HCT116 (cell line): ENCODE measurements around the gene DEPDC5.

Experiments used
- ELF1 ChIP-seq: IDR thresholded peaks from 2 replicates; pipeline ENCODE4 v1.6.1; 2012; ENCODE audit warnings: low read depth, borderline replicate concordance
- JUND ChIP-seq: IDR thresholded peaks from 2 replicates; pipeline ENCODE4 v1.6.1; 2012
- POLR2A ChIP-seq: IDR thresholded peaks from 2 replicates; pipeline ENCODE4 v1.7.0; 2011; ENCODE audit warnings: borderline replicate concordance; ENCODE audit not compliant: insufficient read depth, insufficient read length; ENCODE audit errors: extremely low read depth
- POLR2AphosphoS5 ChIP-seq: IDR thresholded peaks from 2 replicates; pipeline ENCODE4 v1.6.1; 2011; ENCODE audit warnings: mild to moderate bottlenecking, low read depth, low read length, moderate library complexity
- RAD21 ChIP-seq: IDR thresholded peaks from 2 replicates; pipeline ENCODE4 v1.6.1; 2012; ENCODE audit warnings: low read depth, mild to moderate bottlenecking
- SP1 ChIP-seq: IDR thresholded peaks from 2 replicates; pipeline ENCODE4 v1.6.1; 2012; ENCODE audit warnings: low read depth
- SRF ChIP-seq: IDR thresholded peaks from 2 replicates; pipeline ENCODE4 v1.6.1; 2012; ENCODE audit warnings: low read depth
- TF ChIP-seq, protein P1 (sequence below), 3 experiments: fragments of 200-600 bp in 1 of 3; sonication (generic) in 1 of 3; IDR thresholded peaks in 2 of 3; conservative IDR thresholded peaks in 1 of 3; 2 replicates each; pipeline ENCODE4 v1.5.1; 2012 to 2017; ENCODE audit warnings: low read depth in 2 of 3, low read length in 2 of 3, antibody characterized with exemption in 1 of 3, borderline replicate concordance in 1 of 3, control low read depth in 1 of 3, mild to moderate bottlenecking in 1 of 3, mixed read lengths in 1 of 3, mixed run types in 1 of 3, moderate library complexity in 1 of 3; ENCODE audit not compliant: insufficient read depth in 1 of 3
- TF ChIP-seq, protein P2 (sequence below): IDR thresholded peaks from 2 replicates; pipeline ENCODE4 v1.6.1; 2012

DNA sequence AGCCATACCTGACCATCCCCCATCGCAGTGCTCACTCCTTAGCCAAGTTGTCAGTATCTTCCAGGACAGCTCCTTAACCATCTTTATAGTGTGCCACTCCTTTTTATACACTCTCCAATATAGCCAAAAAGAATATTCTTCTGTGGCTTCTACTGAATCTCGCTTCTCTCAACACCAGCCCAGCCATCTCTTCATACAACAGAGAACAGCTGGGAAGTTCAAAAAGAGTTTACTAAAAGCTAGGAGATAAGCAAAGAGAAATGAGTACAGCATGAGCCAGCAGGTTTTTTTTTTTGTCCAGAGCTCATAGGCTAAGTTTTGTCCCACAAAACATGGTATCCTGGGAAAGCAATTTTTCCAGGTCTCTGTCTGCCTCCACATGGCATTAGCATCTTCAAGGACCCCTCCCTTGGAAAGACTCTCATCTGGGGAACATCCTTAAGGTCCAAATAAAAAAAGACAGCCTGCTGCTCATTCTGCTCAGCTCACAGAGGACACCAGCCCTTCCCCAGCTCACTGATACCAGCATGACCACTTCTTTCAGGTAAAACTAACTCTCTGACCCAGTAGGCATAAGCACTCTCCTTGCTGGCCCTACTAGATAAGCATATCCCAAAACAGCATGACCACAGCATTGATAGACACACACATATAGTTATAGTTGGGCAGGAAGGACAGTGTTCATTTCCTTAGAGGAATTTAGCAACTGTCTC, 141.7 kb downstream of the DEPDC5 start:
- TF ChIP-seq, protein P1, sequence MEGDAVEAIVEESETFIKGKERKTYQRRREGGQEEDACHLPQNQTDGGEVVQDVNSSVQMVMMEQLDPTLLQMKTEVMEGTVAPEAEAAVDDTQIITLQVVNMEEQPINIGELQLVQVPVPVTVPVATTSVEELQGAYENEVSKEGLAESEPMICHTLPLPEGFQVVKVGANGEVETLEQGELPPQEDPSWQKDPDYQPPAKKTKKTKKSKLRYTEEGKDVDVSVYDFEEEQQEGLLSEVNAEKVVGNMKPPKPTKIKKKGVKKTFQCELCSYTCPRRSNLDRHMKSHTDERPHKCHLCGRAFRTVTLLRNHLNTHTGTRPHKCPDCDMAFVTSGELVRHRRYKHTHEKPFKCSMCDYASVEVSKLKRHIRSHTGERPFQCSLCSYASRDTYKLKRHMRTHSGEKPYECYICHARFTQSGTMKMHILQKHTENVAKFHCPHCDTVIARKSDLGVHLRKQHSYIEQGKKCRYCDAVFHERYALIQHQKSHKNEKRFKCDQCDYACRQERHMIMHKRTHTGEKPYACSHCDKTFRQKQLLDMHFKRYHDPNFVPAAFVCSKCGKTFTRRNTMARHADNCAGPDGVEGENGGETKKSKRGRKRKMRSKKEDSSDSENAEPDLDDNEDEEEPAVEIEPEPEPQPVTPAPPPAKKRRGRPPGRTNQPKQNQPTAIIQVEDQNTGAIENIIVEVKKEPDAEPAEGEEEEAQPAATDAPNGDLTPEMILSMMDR (IDR thresholded peaks at IDR 0.05 in 2 of 3, conservative IDR thresholded peaks at IDR 0.05 in 1 of 3; ENCODE audit: borderline replicate concordance in 1 of 3, insufficient read depth in 1 of 3, low read depth in 2 of 3, low read length in 2 of 3), result no peak
- TF ChIP-seq POLR2AphosphoS5 (no peak), ELF1 (no peak), SP1 (no peak), RAD21 (no peak), SRF (no peak), POLR2A (no peak), JUND (no peak)
- TF ChIP-seq, protein P2, sequence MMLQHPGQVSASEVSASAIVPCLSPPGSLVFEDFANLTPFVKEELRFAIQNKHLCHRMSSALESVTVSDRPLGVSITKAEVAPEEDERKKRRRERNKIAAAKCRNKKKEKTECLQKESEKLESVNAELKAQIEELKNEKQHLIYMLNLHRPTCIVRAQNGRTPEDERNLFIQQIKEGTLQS, result no peak
